ENCODE measurements around the gene MED17. TPM values are rescaled to one million over a fixed set of nuclear protein-coding genes. Genes with fewer than 3 reads are reported as not detected.

Gene MED17
- total and polyA plus RNA-seq, 4 donors = 8.9 to 33.1 (median 21.7) TPM

GRCh38 chr11:93858121-93858775 is 74.2 kb downstream of the MED17 start:
- Histone ChIP-seq H3K4me1 (ENCODE audit: control insufficient read depth in 1 of 2, insufficient read depth in 2 of 2, low read length in 2 of 2) (peaks cover 0 to 6% of the 10 kb centered on the region in 2 donors), H3K27me3 (ENCODE audit: control insufficient read depth in 1 of 2, insufficient read depth in 2 of 2, low read length in 1 of 2) (no peaks in the 10 kb centered on the region), H3K27ac (ENCODE audit: low read depth in 1 of 2, low read length in 2 of 2) (no peak overlapping the region), H3K36me3 (ENCODE audit: control insufficient read depth in 1 of 2, insufficient read depth in 2 of 2, low read length in 1 of 2) (no peaks in the 10 kb centered on the region), H3K9me3 (ENCODE audit: control insufficient read depth, low read length) (no peaks in the 10 kb centered on the region), H3K4me3 (ENCODE audit: low read length in 2 of 2) (no peak overlapping the region)
- intact Hi-C loops (cut with DNase I) = no loop called here
- 31 to 36% methylated on average over 3 of the region's 3 CpGs for WGBS, 2 donors
- DNase-seq (no peak), ATAC-seq (ENCODE audit: low FRiP score) (no peak)

GRCh38 chr11:93861808-93862207 is 77.7 kb downstream of the MED17 start:
- Histone ChIP-seq H3K27me3 (ENCODE audit: control insufficient read depth in 1 of 2, insufficient read depth in 2 of 2, low read length in 1 of 2) (no peaks in the 10 kb centered on the region), H3K4me3 (ENCODE audit: low read length in 2 of 2) (no peak overlapping the region), H3K27ac (ENCODE audit: low read depth in 1 of 2, low read length in 2 of 2) (no peak overlapping the region), H3K36me3 (ENCODE audit: control insufficient read depth in 1 of 2, insufficient read depth in 2 of 2, low read length in 1 of 2) (no peaks in the 10 kb centered on the region), H3K4me1 (ENCODE audit: control insufficient read depth in 1 of 2, insufficient read depth in 2 of 2, low read length in 2 of 2) (peaks cover 0 to 6% of the 10 kb centered on the region in 2 donors), H3K9me3 (ENCODE audit: control insufficient read depth, low read length) (no peaks in the 10 kb centered on the region)
- no peak for ATAC-seq (ENCODE audit: low FRiP score)
- intact Hi-C loops (cut with DNase I) = no loop called here
- no peak for DNase-seq
- WGBS, 2 donors = 50 to 52% methylated on average over 4 of the region's 4 CpGs

Other genes starting within 250 kb of the MED17 start
- gene SMCO4, start 240.9 kb upstream of the MED17 start, total RNA-seq = 10 to 100 TPM; 24.9 to 26.4 TPM
- gene SMCO4, start 240.9 kb upstream of the MED17 start, polyA plus RNA-seq = 10 to 100 TPM; 16.1 to 41.4 TPM
- gene CEP295, start 122.6 kb upstream of the MED17 start, total RNA-seq = 10 to 100 TPM in 1 of 2 donors, 1 to 10 TPM in 1; 9.4 to 13.7 TPM
- 1 to 10 TPM; 2.1 to 8.3 TPM for gene CEP295, start 122.6 kb upstream of the MED17 start, polyA plus RNA-seq
- gene TAF1D, start 42.8 kb upstream of the MED17 start, total RNA-seq = 100 to 1,000 TPM; 110 to 111 TPM
- gene TAF1D, start 42.8 kb upstream of the MED17 start, polyA plus RNA-seq = 100 to 1,000 TPM; 121 to 152 TPM
- gene C11orf54, start 42.6 kb upstream of the MED17 start, total RNA-seq = 10 to 100 TPM; 26.3 to 31.2 TPM
- 10 to 100 TPM; 23.1 to 31.2 TPM for gene C11orf54, start 42.6 kb upstream of the MED17 start, polyA plus RNA-seq
- gene VSTM5, start 66.3 kb downstream of the MED17 start, total RNA-seq = under 1 TPM; 0.36 to 0.87 TPM
- not detected for gene VSTM5, start 66.3 kb downstream of the MED17 start, polyA plus RNA-seq
- gene HEPHL1, start 237.1 kb downstream of the MED17 start, total RNA-seq = under 1 TPM in 1 of 2 donors, not detected in 1; 0.06 TPM
- under 1 TPM in 1 of 2 donors, not detected in 1; 0.25 TPM for gene HEPHL1, start 237.1 kb downstream of the MED17 start, polyA plus RNA-seq

Data from aorta (tissue), 5 donors.